GM21737 (cell line): Measurements from ENCODE around the gene JAZF1.
A peak's percentile ranks its signal among the peaks of the same experiment; 100 is the strongest.

ENCODE experiments used
- ATAC-seq: cut with Tn5 transposase; IDR thresholded peaks from one replicate; pipeline ENCODE4 v1.9.1; 2021; ENCODE audit warnings: mild to moderate bottlenecking, moderate library complexity; ENCODE audit not compliant: unreplicated experiment

JAZF1 gene

DNA sequence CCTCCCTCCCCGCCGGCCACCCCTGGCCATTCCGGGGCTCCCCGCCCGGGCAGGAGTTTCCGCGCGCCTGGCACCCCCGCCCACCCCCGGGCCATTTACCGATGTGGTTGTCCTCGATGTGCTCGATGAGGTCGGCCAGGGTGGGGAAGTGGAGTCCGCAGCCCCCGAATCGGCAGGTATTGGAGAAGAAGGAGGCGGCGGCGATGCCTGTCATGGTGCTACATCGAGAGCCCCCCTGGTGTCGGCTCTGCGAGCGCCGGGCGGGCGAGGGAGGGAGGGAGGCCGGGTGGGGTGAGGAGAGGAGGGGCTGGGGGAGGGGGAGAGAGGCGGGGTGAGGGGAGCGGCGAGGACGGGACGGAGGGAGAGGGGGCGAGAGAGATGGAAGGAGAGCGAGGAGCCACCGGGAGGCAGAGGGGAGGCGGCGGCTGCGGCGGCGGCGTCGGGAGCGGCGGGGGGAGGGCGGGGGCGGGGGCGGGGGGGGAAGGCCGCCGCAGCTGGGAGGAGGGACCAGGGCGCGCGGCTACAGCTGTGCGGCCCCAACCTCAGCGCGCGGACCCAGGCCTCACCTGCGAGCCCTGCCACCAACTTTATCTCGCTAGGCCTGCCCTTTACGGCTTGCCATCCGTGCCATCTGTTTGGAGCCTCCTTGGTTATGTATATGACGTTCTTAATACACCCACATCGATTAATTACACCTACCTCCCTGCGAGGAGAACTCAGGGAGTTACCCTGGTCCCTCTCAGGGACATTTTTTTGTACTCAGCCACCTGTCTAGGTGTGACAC, at the start of gene JAZF1:
Gene JAZF1, minus strand, starts transcription at position 432 of the 784 bp plus-strand sequence.
- ATAC-seq, result no peak

DNA sequence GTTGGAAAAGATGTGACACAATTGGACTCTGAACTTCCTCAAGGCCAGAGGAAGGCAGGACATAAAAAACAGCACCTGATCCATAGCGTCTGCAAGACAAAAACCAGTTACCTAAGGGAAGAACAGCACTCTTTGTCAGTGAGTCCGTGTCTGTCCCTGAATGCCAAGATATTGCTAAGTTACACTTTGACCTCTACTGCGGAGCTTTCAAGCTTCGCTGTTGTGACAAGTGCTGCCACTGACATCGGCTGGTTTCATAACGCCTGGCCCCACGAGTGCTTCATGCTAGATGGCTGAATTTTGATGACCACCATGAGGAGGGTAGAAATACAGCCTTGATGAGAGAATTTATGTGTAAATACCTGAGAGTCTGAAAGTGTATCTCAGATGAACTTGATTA, 49.7 kb upstream of the JAZF1 start:
- ATAC-seq, result no peak

DNA sequence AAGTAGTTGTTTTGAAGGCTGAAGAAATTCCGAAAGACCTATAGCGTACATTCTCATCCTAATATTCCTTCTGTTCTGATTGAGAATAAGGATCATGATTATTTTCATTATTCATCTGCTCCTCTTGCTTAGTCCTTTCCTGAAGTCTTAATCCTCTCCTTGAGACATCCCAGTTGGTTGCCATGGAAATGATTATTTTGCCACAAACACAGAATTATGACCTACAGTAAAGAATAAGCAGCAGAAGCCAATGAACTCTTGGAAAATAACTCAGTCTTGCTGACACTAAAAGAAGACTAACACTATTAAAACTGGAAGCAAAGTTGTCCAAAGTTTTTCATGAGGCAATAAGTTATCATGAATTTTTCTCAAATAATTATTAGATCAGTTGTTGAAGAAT, 47.8 kb upstream of the JAZF1 start:
- ATAC-seq, result no peak

DNA sequence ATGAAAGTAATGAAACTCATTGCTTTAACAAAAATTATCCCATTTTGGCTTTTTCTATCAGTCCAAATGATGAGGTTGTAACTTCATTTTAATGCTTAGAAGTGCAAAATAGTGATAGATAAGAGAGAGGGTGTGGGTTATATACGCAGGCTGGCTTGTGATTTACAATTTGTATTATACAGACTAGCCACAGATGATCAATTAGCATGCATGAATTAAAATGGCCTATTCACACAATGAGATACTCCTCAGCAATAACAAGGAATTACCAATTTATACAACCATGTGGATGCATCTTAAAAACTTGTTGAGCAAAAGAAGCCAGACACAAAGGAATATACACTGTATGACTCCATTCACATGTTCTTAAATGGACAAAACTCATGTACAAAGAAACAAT, 45.4 kb upstream of the JAZF1 start:
- no peak for ATAC-seq

DNA sequence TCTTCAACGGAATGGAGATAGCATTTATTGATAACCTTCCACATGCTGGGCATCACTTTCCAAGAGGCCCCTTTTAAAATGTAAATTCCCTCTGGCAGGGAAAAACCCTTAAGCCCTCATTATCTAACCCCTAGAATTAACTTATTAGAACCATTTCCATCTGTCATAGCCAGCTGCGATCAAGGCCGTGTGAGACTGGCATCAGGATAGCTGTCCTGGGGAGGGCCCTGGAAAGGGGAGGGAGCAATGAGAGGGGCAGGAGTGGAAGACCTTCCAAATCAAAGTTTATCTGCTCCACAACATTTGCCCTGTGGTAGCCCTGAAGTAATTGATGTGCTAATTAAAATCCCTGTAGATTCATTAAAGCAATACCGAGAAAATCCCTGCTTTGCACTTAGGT, 45.0 kb upstream of the JAZF1 start:
- no peak for ATAC-seq

DNA sequence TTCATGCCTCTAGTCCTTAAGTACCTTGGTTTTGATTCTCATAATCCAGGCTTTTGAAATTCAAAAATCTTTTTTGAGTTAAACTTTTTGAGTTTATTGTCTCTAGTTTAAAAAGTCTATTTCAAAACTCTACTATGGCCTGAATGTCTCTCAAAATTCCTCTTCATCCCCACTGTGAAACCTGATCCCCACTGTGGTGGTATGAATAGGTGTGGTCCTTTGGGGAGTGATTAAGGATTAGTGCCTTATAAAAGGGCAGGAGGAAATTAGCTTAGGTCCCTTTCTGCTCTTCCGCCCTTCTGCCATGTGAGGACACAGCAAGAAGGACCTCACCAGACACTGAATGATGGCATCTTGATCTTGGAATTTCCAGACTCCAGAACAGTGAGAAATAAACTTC, 44.1 kb upstream of the JAZF1 start:
- ATAC-seq, result no peak

DNA sequence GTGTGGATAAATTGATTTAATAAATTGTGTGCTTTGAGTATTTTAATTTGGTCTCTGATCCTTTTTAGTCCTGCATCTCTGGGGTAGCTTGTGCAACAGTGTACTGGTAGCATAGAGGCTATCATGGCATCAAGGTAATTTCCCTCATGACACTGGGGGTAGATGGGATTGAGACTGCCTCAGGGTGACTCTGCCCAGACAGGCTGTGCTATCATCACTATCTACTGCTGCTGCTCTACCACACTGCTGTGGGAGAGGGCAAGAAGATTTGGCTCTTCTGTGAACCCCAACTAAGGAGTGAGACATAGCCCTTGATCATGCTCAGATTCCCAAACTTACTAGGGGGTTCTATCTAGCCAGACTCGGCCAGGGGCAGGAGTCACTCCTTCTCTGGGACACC, 43.6 kb upstream of the JAZF1 start:
- ATAC-seq, result no peak

DNA sequence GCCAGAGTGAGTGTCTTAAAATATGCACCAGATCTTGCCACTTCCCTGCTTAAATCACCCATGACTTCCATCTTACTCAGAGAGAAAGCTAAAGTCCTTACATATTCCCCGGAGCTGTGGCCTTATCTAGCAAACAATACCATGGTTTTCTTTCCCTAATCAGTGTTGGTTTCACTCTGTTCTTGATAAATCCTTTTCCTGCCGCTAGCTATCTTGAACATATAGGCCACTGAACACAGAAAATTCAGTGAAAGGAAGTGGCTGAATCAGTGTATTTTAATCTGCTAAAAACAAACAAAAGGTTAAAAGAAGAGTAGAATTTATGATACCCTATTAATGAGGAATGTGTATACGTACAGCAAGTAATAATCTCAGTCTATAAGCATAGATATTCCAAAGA, 42.0 kb upstream of the JAZF1 start:
- no peak for ATAC-seq

DNA sequence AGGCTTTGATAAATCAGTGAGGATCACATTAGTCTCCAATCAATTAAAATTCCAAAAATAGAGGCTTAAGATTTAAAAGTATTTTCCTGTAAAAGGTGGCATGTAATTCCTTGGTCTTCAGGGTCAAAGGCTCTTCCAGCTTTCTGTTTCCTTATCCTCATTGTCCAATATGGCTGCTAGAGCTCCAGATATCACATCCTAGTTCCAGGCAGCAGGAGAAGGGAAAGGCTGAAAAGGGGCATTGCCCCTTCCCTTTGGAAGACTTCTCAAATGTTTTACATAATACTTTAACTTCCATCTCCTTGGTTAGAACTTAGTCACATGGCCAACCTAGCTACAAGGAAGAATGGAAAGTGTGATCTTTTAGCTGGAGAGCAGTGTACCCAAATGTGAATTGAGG, 39.2 kb upstream of the JAZF1 start:
- no peak for ATAC-seq

DNA sequence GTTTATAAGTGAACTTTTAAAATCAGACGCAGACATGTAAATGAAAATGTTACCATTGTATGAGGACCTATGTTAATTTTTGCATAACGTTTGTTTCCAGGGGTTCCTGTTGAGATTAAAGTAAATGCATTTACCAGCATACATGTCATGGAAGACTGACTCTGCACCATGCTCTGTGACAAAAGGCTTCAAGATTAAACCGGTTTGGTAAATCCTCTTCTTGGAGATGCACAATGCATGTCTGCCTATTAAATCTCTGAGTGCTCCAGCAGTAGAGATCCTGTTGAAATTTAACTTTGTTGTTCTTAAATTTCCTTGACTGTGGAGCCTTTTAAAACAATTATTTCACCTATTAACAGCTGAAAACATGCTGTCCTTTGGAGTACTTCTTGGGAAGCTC, 36.5 kb upstream of the JAZF1 start:
- ATAC-seq, result no peak

DNA sequence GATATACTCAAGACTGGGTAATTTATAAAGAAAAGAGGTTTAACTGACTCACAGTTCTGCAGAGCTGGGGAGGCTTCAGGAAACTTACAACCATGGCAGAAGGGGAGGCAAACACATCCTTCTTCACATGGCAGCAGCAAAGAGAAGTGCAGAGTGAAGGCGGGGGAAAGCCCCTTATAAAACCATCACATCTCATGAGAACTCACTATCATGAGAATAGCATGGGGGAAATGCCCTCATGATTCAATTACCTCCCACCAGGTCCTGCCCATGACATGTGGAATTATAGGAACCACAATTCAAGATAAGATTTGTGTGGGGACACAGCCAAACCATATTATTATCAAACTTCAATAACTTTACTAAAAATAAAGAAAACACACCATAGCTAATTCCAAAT, 30.4 kb upstream of the JAZF1 start:
- no peak for ATAC-seq

DNA sequence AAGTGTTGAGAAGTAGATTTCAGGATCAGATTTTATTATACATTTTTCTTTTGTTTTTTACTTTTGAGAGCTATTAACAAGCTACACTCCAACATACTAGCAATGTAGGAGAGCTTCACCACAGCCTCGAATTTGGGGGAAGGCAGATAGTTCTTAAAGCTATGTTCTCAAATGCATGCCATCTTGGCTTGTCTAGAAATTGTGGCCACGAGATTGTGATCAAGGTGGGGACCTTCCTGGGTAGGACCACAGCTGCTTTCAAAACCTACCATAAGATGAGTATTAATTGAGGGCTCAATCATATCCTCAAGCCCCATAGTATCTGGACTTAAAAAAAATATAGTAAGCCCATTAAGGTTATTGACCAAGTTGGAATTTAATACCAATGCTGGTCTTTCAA, 27.9 kb upstream of the JAZF1 start:
- no peak for ATAC-seq

DNA sequence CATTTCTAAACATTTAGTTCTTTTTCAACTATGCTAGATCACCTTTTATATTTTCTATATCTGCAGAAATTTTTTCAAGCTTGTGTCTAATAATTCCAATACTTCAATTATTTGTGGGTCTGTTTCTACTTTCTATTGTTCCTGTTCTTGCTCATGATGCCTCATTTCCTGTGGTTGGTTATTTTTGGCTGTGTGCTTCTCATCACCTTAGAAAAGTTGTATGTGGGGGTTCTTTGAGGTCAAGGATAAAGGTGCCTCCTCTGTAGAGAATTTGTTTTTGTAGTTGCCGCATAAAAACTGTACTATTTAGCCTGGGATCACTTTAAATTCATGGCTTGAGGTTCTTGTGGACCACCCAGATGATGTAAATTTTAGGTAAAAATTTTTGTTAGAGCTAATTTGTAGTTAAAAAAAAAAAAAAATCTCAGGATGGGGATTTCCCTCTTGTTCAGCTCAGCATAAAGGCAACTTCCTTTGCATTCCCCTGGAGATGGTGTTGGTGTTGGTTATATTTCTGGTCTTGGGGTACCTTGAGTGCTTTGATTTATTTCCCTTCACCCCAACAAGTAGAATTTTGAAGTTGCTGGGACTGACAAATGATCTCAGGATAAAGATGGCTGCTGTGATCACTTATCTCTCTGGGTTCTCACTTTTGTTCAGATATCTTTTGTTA, 27.0 kb upstream of the JAZF1 start:
- ATAC-seq, result peak; percentile 62

DNA sequence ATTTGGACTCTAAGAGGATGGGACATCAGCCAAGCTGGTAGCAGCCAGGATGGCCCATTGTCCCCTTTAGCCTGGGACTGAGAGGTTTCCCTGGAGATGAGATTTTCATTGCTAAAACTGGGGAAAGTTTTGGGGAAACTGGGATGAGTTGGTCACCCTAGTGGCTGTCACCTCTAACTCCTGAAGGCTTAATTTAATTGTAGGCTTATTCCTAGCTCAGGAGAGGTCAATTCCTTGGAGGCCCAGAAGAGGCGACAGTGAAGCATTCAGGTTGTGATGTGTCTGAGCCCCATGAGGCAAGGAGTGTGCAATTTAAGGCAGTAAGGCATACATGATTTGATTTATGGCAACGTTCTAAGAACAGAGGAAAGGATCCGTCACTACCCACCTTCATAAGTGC, 24.9 kb upstream of the JAZF1 start:
- ATAC-seq, result no peak

DNA sequence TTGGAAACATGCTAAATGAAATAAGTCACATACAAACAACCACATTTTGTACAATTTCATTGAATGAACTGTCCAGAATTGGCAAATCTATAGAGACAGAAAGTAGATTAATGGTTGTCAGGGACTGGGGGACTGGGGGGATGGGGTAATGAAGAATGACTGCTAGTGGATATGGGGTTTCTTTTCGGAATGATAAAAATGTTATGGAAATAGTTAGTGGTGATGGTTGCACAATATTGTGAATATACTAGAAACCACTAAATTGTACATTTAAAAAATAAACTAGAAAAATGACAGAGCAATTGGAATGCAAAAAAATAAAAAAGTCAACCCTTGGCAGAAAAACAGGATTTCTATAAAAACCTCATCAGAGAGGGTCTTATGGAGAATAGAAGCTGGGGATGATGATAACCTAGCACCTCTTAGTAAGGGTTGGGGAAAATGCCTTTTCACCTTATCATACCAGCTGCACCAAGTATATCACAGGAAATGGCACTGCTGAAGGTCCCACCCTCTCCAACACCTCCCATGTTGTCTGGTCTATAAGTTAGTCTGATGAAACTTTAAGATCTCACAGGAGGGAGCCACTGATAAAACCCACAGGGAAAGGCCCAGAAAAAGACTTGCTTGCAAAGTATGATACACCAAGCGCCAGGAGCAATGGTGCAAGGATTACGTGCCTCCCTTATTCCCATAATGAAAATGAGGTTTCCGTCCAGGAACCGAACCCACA, 23.1 kb upstream of the JAZF1 start:
- ATAC-seq, result no peak

DNA sequence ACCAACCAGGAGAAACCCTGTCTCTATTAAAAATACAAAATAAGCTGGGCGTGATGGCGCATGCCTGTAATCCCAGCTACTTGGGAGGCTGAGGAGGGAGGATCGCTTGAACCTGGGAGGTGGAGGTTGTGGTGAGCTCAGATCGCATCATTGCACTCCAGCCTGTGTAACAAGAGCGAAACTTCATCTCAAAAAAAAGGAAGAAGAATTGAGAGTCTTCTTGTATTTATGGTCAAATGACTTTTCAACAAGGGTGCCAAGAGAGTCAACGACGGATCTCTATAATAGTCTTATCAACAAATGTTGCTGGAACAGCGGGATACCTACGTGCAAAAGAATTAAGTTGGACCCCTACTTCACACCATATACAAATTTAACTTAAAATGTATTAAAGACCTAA, 21.6 kb upstream of the JAZF1 start:
- no peak for ATAC-seq

DNA sequence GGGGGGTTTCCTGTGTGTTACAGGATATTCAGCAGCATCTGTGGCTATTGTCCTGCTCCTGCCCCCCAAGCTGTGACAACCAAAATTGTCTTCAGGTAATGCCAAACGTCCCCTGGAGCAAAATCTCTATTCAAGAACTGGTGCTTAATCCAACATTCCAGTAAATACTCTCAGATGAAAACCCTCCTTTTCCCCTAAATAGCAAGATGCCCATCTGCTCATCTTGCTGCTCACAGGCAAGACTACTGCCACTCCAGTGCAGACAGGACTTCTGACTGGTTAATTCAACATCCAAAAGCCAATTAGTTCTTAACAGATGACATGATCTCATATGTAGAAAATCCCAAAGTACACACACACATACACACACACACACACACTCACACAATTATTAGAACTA, 20.5 kb upstream of the JAZF1 start:
- no peak for ATAC-seq

DNA sequence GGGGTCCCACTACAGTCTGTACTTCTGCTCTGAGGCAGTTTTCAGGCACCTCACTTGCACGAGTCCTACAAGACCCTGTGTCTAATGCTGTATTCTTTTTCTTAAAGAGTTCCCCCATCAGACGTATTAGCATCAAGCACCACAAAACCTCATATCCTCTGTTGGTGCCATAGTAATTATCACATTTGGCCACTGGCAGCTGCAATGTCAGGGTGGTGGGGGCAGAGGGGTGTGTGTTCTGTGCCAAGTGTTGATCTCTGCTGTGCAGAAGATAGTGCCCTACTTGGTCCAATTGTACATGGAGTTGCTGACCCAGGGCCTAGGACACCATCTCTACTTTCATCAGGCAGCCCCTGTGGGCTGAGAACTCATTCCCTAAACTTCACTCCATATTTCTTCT, 20.0 kb upstream of the JAZF1 start:
- ATAC-seq, result no peak

DNA sequence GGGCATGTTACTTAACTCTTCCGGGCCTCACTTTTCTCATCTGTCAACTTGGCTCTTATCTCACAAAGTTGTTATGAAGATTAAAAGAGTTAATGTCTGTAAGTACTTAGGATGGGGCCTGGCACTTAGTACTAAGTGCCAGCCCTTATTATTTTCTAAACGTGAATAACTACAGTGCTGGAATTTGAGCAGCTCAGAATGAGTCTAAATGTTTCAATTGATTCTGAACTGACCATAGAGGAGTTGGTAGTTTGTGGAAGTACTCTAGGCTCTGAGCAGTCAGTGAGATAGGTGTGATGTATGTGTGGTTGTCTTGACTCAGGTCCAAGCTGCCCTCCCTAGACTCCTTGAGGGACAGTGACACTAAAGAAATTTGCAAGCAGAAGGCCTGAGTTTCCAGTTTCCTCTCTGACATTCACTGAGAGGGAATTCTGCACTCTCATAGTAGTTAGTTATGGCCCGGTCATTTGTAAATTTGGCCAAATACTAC, 18.5 kb upstream of the JAZF1 start:
- ATAC-seq, result no peak

DNA sequence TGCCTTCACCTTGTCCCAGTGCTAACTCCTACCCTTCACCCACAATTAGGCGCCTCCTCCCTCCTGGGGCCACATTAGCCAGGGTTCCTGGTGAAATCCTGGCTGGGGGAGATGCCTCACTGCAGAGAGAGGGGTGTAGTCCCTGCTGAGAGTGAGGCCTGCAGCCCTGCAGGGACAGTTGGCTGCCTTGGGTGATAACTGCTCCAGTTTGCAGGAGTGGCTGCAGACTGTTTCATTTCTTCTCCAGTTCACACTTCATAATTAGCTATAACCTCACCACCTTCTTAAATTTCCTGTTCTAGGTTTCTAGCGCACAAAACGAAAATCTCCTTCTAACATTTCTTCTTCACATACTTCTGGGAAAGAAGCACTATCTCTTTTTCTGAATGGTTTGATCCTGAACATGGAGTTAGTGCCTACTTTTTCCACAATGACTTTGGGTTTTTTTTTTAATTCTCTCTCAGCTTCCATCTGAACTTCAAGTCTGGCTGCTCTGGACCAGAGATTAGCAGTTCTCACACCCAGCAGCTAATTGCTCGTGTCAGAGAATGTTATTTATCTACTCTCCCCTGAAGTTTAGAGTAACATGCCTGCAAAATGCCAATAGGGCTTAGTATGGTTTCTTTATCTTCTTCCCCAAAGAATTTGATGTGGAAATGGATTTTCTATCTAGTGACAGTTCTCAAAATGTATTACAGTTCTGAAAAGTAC, 15.5 kb upstream of the JAZF1 start:
- no peak for ATAC-seq
